Measurements from ENCODE around the gene ARSB.
A peak's percentile ranks its signal among the peaks of the same experiment; 100 is the strongest.
"Not testable (repeated sequence)": the region's sequence is repeated elsewhere in the genome, so short reads cannot be mapped to it uniquely, and the experiment has no call there.

Gene ARSB

DNA sequence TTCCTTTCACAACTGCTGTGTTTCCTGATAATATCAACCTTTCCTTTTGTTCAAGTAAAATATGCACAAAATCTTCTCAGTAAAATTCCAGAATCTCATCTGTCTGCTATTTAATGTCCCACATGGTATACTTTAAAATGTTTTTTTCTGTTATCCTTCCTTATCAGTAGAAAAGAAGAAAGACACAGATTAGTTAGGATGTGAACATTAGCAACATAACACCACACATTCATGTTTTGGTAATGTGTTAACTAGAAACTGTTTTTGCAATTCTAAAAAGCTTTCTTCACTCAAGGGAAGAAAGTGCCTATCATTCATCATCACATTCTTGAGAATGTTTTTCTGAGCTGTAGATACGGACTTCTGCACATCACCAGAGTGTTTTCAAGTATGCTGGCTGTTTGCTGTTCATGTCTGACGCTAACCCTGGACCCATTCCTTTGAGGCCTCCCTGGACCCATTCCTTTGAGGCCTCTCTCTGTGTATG lies 10.5 kb upstream of the ARSB start:
- Histone ChIP-seq H3K4me1 (ENCODE audit: control insufficient read depth, insufficient read depth, low read length) (no peaks in the 10 kb centered on the region), H3K27me3 (ENCODE audit: control insufficient read depth, insufficient read depth, low read length) (no peaks in the 10 kb centered on the region), H3K27ac (ENCODE audit: low read depth, low read length) (no peak overlapping the region), H3K4me3 (ENCODE audit: low read depth, low read length) (no peak overlapping the region), H3K9me3 (ENCODE audit: control insufficient read depth, insufficient read depth, low read length) (no peaks in the 10 kb centered on the region), H3K36me3 (ENCODE audit: control insufficient read depth, insufficient read depth, low read length) (no peaks in the 10 kb centered on the region), H3K9ac (ENCODE audit: low read depth, low read length) (no peak overlapping the region)

DNA sequence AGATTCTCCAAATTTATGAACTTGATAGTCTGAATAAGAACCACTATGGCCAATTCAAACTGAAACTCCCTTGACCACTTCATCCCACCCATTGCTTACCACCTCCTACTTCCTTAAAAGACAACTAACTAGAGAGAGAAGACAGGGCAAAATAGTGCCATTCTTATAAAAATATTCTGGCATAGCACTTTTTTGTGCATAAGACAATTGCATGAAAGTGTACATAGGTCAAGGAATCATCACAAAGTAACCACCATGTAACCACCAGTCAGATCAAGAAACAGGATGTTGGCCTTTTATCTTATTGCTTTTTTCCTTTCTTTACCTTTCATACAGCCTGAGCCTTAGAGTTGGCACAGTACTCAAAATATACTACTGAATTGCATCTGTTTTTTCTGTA lies 8.1 kb upstream of the ARSB start:
- Histone ChIP-seq H3K27me3 (ENCODE audit: control insufficient read depth, insufficient read depth, low read length) (no peaks in the 10 kb centered on the region), H3K27ac (ENCODE audit: low read depth, low read length) (no peak overlapping the region), H3K4me3 (ENCODE audit: low read depth, low read length) (no peak overlapping the region), H3K4me1 (ENCODE audit: control insufficient read depth, insufficient read depth, low read length) (no peaks in the 10 kb centered on the region), H3K9ac (ENCODE audit: low read depth, low read length) (no peak overlapping the region), H3K9me3 (ENCODE audit: control insufficient read depth, insufficient read depth, low read length) (no peaks in the 10 kb centered on the region), H3K36me3 (ENCODE audit: control insufficient read depth, insufficient read depth, low read length) (no peaks in the 10 kb centered on the region)

DNA sequence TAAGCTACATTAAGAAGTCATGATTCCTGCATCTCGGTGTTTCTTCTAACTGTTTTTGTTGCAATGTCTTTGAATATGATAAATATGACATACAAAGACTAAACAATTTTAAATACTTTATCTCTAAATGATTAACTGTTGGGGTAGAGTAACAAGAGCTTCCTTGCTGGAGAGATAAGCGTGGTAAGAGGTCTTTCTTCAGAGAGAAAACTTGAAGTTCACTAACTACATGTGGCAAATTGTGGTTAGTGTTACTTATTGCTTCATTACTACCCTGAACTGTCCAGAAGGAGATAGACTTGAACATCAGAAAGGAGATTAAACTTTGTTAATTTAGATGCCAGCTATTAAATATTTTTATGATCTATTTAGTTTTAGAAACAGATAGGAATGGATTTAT lies 7.0 kb upstream of the ARSB start:
- Histone ChIP-seq H3K4me3 (ENCODE audit: low read depth, low read length) (no peak overlapping the region), H3K4me1 (ENCODE audit: control insufficient read depth, insufficient read depth, low read length) (no peaks in the 10 kb centered on the region), H3K27ac (ENCODE audit: low read depth, low read length) (no peak overlapping the region), H3K27me3 (ENCODE audit: control insufficient read depth, insufficient read depth, low read length) (no peaks in the 10 kb centered on the region), H3K9ac (ENCODE audit: low read depth, low read length) (no peak overlapping the region), H3K9me3 (ENCODE audit: control insufficient read depth, insufficient read depth, low read length) (no peaks in the 10 kb centered on the region), H3K36me3 (ENCODE audit: control insufficient read depth, insufficient read depth, low read length) (no peaks in the 10 kb centered on the region)

DNA sequence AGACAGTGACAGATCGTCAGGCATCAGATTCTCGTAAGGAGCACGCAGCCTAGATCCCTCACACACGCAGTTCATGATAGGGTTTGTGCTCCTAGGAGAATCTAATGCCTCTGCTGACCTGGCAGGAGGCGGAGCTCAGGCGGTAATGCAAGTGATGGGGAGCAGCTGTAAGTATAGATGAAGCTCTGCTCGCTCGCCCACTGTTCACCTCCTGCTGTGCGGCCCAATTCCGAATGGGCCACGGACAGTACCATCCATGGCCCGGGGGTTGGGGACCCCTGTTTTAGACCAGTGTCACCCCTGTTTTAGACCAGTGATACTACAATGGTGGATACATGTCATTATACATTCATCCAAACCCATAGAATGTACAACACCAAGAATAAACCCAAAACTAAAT lies 4.0 kb upstream of the ARSB start:
- Histone ChIP-seq H3K9me3 (ENCODE audit: control insufficient read depth, insufficient read depth, low read length) (no peaks in the 10 kb centered on the region), H3K9ac (ENCODE audit: low read depth, low read length) (no peak overlapping the region), H3K4me1 (ENCODE audit: control insufficient read depth, insufficient read depth, low read length) (peaks cover 9% of the 10 kb centered on the region; the same call in 1 of the 2 replicates)

DNA sequence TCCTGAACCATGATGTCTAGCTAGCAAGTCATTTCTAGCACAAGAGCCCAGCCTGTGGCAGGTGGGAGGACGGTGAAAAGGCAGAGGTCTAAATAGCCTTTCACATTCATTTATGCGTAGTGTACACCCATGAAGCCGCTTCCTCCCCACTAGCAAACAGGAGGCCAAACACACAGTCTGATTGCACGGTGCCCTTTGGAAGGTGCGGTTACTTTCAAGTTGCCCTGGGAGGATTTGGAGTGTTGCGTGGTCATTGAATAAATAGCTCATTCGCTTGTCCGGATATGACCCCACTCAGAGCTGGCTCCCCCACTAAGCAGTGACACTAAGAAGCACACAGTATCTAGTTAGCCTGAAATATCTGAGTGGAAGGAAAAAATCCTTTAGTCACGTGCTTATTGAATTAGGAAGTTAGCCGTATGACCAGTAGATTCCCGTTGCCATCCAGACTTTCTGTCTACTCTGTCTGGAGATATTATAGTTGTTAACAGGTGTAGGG lies 664 bp upstream of the ARSB start:
- H3K4me1 ChIP-seq (ENCODE audit: control insufficient read depth, insufficient read depth, low read length), result peaks cover 22% of the 10 kb centered on the region
- no peaks in the 10 kb centered on the region for H3K36me3 ChIP-seq (ENCODE audit: control insufficient read depth, insufficient read depth, low read length)
- H3K4me3 ChIP-seq (ENCODE audit: low read depth, low read length), result peak overlapping the region; percentile 71
- peak overlapping the region; percentile 94 for H3K27ac ChIP-seq (ENCODE audit: low read depth, low read length)
- H3K9ac ChIP-seq (ENCODE audit: low read depth, low read length), result 0 out of 2 replicates have a peak overlapping the region, but pooled peaks have one; percentile 86
- H3K9me3 ChIP-seq (ENCODE audit: control insufficient read depth, insufficient read depth, low read length), result no peaks in the 10 kb centered on the region
- H3K27me3 ChIP-seq (ENCODE audit: control insufficient read depth, insufficient read depth, low read length), result no peaks in the 10 kb centered on the region

More for the DNA sequence above, 4.0 kb upstream of the ARSB start:
- H3K4me3 ChIP-seq (ENCODE audit: low read depth, low read length), result no peak overlapping the region
- no peak overlapping the region for H3K27ac ChIP-seq (ENCODE audit: low read depth, low read length)
- H3K36me3 ChIP-seq (ENCODE audit: control insufficient read depth, insufficient read depth, low read length), result no peaks in the 10 kb centered on the region
- H3K27me3 ChIP-seq (ENCODE audit: control insufficient read depth, insufficient read depth, low read length), result no peaks in the 10 kb centered on the region

DNA sequence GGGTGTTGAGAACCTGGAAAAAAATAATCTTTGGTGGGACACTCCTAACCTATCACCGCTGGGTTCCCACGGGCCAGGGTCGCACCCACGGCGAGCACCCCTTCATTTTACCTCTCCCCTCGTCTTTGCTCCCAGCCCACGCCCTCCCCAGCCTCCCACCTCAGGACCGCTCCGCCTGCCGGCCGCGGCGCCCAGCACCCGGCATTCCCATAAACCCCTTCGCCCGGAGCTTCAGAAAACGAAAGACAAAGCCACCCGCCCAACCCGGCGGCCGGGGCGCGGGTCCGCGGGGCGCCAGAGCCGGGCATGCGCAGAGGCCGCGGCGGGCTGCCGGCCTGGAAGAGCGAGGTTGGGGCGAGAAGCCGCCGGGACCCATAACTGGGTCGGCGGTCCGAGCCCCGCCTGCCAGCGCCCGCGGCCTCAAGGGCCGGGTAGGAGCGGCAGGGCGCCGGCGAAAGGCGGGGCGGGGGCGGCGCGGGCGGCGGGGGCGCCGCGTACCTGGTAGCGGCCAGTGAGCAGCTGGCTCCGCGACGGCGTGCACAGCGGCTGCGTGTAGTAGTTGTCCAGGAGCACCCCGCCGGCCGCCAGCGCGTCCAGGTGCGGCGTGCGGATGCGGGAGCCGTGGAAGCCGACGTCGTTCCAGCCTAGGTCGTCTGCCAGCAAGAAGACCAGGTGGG lies 533 bp downstream of the ARSB start:
- H3K4me1 ChIP-seq (ENCODE audit: control insufficient read depth, insufficient read depth, low read length), result peaks cover 22% of the 10 kb centered on the region
- no peaks in the 10 kb centered on the region for H3K27me3 ChIP-seq (ENCODE audit: control insufficient read depth, insufficient read depth, low read length)
- H3K27ac ChIP-seq (ENCODE audit: low read depth, low read length), result peak overlapping the region; percentile 94
- H3K9me3 ChIP-seq (ENCODE audit: control insufficient read depth, insufficient read depth, low read length), result no peaks in the 10 kb centered on the region
- peak overlapping the region; percentile 71 for H3K4me3 ChIP-seq (ENCODE audit: low read depth, low read length)
- H3K36me3 ChIP-seq (ENCODE audit: control insufficient read depth, insufficient read depth, low read length), result no peaks in the 10 kb centered on the region
- H3K9ac ChIP-seq (ENCODE audit: low read depth, low read length), result peak overlapping the region; percentile 86

DNA sequence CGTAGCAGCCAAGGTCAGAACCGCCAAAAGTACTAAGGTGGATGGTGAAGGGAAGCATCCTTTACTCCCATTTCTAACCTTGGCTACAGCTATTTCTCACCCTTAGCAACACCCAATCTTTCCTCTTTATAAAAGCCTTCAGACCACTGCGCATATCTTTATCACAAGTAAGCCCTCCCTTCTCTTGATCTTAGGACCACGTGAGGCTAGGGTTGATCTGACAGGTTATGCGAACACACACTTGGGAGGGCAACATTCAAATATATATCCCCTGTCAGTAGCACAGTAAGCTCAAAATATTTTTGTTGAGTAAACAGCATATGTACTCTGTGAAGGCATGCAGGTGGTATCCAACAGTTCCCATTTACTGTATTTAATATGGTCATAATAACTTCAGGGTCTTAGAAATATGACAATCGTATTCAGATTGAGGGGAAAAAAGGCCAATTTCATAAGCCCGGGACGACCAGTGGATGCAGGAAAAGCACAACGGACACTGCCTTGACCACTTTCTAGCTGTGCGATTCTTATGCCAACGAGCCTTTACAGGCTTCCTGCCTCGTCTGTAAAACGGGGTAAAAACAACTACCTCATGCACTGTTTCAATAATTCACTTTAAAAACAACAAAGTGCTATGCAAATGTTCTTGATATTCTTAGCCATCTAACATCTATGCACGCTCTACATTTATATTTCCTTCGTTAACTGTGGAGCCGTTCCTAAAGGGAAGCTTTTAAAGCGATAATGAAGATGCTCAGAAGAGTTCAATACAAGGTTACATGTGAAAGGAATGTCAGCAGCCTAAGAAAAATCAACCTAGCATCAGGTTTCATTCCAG lies 1.3 kb downstream of the ARSB start:
- Histone ChIP-seq H3K9ac (ENCODE audit: low read depth, low read length) (peak overlapping the region; percentile 86), H3K27ac (ENCODE audit: low read depth, low read length) (peak overlapping the region; percentile 94), H3K27me3 (ENCODE audit: control insufficient read depth, insufficient read depth, low read length) (no peaks in the 10 kb centered on the region), H3K4me3 (ENCODE audit: low read depth, low read length) (peak overlapping the region; percentile 71), H3K36me3 (ENCODE audit: control insufficient read depth, insufficient read depth, low read length) (no peaks in the 10 kb centered on the region), H3K9me3 (ENCODE audit: control insufficient read depth, insufficient read depth, low read length) (no peaks in the 10 kb centered on the region), H3K4me1 (ENCODE audit: control insufficient read depth, insufficient read depth, low read length) (peaks cover 22% of the 10 kb centered on the region)

DNA sequence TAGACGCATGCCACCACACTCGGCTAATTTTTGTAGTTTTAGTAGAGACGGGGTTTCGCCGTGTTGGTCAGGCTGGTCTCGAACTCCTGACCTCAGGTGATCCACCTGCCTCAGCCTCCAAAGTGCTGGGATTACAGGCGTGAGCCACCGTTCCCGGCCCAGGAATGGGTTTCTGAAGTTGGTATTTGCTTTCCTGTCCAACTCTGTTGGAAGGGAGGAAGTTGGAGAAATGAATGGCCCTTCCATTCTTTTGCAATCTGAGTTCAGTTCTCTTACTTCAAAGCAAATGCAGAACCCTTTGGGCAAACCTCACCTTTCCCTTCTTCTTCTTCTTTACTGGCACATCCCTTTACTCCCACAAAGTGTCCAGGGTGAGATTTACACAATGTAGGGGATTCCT lies 1.9 kb downstream of the ARSB start:
- H3K4me3 ChIP-seq (ENCODE audit: low read depth, low read length); H3K27me3 ChIP-seq (ENCODE audit: control insufficient read depth, insufficient read depth, low read length); H3K9me3 ChIP-seq (ENCODE audit: control insufficient read depth, insufficient read depth, low read length); H3K36me3 ChIP-seq (ENCODE audit: control insufficient read depth, insufficient read depth, low read length); H3K9ac ChIP-seq (ENCODE audit: low read depth, low read length): not testable (repeated sequence)
- H3K4me1 ChIP-seq (ENCODE audit: control insufficient read depth, insufficient read depth, low read length), result peaks cover 22% of the 10 kb centered on the region
- peak overlapping the region; percentile 94 for H3K27ac ChIP-seq (ENCODE audit: low read depth, low read length)

DNA sequence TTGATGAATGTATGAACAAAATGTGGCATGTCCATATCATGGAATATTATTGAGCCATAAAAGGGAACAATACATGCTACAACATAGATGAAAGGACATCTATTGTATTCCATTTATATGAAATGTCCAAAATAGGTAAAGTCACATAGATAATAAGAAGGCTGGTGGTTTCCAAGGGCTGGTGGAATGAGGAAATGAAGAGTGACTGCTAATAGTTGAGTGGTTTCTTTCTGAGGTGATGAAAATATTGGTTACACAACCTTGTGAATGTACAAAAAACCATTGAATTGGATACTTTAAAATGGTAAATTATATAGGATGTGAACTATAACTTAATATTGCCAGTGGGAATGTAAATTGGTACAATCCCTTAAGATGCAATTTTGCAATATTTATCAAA lies 5.2 kb downstream of the ARSB start:
- H3K9ac ChIP-seq (ENCODE audit: low read depth, low read length), result no peak overlapping the region
- no peaks in the 10 kb centered on the region for H3K36me3 ChIP-seq (ENCODE audit: control insufficient read depth, insufficient read depth, low read length)
- H3K9me3 ChIP-seq (ENCODE audit: control insufficient read depth, insufficient read depth, low read length), result no peaks in the 10 kb centered on the region
- H3K4me1 ChIP-seq (ENCODE audit: control insufficient read depth, insufficient read depth, low read length), result peaks cover 19% of the 10 kb centered on the region
- no peaks in the 10 kb centered on the region for H3K27me3 ChIP-seq (ENCODE audit: control insufficient read depth, insufficient read depth, low read length)
- H3K27ac ChIP-seq (ENCODE audit: low read depth, low read length), result no peak overlapping the region
- no peak overlapping the region for H3K4me3 ChIP-seq (ENCODE audit: low read depth, low read length)

DNA sequence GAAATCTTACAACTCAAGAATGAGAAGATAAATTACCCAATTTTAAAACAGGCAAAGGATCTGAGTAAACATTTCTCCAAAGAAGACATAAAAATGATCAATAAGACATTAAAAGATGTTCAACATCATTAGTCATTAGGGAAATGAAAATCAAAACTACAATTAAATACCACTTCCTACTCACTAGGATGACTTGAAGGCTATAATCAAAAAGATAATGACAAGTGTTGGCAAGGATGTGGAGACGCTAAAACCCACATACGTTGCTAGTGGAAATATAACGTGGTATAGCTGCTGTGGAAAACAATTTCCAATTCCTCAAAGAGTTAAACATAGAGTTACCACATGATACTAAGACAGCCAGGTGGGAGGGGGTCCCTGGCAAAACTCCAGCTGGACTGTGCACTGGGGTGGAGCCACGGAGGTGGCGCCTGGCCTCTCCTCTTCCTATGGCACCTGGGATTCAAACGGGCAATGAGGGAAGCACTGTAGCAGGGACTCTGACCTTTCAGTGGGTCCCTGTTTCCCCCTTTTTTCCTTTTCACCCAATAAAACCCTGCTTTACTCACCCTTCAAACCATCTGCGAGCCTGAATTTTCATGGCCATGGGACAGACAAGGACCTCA lies 5.9 kb downstream of the ARSB start:
- Histone ChIP-seq H3K36me3 (ENCODE audit: control insufficient read depth, insufficient read depth, low read length) (no peaks in the 10 kb centered on the region), H3K4me1 (ENCODE audit: control insufficient read depth, insufficient read depth, low read length) (peaks cover 19% of the 10 kb centered on the region), H3K9me3 (ENCODE audit: control insufficient read depth, insufficient read depth, low read length) (no peaks in the 10 kb centered on the region), H3K4me3 (ENCODE audit: low read depth, low read length) (no peak overlapping the region), H3K9ac (ENCODE audit: low read depth, low read length) (no peak overlapping the region), H3K27ac (ENCODE audit: low read depth, low read length) (no peak overlapping the region), H3K27me3 (ENCODE audit: control insufficient read depth, insufficient read depth, low read length) (no peaks in the 10 kb centered on the region)

DNA sequence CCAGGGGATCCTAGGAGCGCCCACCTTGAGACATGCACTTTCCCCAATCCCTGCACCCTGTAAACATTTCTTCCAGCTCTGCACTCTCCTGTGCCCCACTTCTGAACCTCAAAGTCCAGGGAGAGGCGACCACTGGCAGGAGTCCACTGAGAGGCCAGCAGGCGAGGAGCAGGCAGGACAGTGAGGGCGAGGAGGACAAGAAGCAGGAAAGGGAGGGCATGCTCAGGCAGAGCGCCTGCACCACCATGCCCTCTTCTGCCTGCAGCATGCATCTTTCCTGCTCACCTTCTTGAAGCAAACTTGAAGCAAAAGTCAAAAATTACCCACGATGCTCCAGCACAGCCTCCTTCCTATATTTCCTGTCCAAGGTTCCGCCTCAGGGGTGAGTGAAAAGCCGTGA lies 10.1 kb downstream of the ARSB start:
- Histone ChIP-seq H3K27me3 (ENCODE audit: control insufficient read depth, insufficient read depth, low read length) (no peaks in the 10 kb centered on the region), H3K36me3 (ENCODE audit: control insufficient read depth, insufficient read depth, low read length) (no peaks in the 10 kb centered on the region), H3K27ac (ENCODE audit: low read depth, low read length) (no peak overlapping the region), H3K4me3 (ENCODE audit: low read depth, low read length) (no peak overlapping the region), H3K9me3 (ENCODE audit: control insufficient read depth, insufficient read depth, low read length) (no peaks in the 10 kb centered on the region), H3K9ac (ENCODE audit: low read depth, low read length) (no peak overlapping the region), H3K4me1 (ENCODE audit: control insufficient read depth, insufficient read depth, low read length) (peaks cover 5% of the 10 kb centered on the region)
